ENCODE data around the gene NUTM2D.
"Not testable (repeated sequence)": the region's sequence is repeated elsewhere in the genome, so short reads cannot be mapped to it uniquely, and the experiment has no call there.

DNA sequence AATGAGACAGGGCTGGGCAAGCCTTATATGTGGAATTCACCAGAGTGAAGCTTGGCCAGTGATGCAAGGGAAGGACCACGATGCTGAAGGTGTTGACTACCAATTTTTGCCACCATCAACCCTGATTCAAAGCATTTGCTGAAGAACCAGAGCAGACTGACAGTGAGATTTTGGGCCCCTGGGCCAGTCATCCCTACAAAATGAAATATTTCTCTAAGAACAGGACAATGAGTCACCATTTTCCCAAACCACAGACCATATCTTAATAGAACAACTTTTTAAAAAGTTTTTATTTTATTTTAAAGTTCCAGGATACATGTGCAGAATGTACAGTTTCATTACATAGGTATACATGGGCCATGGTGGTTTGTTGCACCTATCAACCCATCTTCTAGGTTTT, 16.5 kb downstream of the NUTM2D start:
- TF ChIP-seq CTCF (IDR thresholded peaks at IDR 0.05; ENCODE audit: extremely low read depth in 1 of 2, insufficient read depth in 1 of 2, low read depth in 1 of 2, low read length in 2 of 2); POLR2AphosphoS5 (IDR thresholded peaks at IDR 0.05; ENCODE audit: insufficient read depth, low read depth, low read length); EZH2 (IDR thresholded peaks at IDR 0.05; ENCODE audit: borderline replicate concordance, low read depth, low read length, severe bottlenecking); POLR2A (IDR thresholded peaks at IDR 0.05; ENCODE audit: low read depth, low read length): not testable (repeated sequence)

Measured in endothelial cell of umbilical vein (primary cell).